ENCODE measurements around the gene SPHK2. TPM values are rescaled to one million over a fixed set of nuclear protein-coding genes. Genes with fewer than 3 reads are reported as not detected.
A peak's percentile ranks its signal among the peaks of the same experiment; 100 is the strongest.
"Not testable (repeated sequence)": the region's sequence is repeated elsewhere in the genome, so short reads cannot be mapped to it uniquely, and the experiment has no call there.

Gene SPHK2
- 11.0 TPM for polyA plus RNA-seq

- peak within 1 kb of the TSS; percentile 89 to 99 (median 96) for H3K27ac Mint-ChIP-seq
- H3K27me3 Mint-ChIP-seq, result no peaks in the 10 kb centered on the region
- H3K4me1 Mint-ChIP-seq, result peaks cover 30 to 37% (median 30%) of the 10 kb centered on the region in 3 donors
- peaks cover 4% of the 10 kb centered on the region for H3K36me3 Mint-ChIP-seq
- no peaks in the 10 kb centered on the region for H3K9me3 Mint-ChIP-seq
- peak within 1 kb of the TSS; percentile 85 to 99 (median 98) for H3K4me3 Mint-ChIP-seq
These were observed at the start of gene SPHK2, which contains the start of gene RPL18 for GRCh38 chr19:48618916-48619691. SPHK2 (plus strand) TSS chr19:48619506; CDS start chr19:48620515, 1,009 bp downstream. RPL18 (minus strand) TSS chr19:48619178; CDS start chr19:48619143, 35 bp downstream.

- Mint-ChIP-seq H3K27me3 (peaks cover 21% of the 10 kb centered on the region), H3K4me3 (no peak overlapping the region), H3K27ac (no peak overlapping the region), H3K36me3 (no peaks in the 10 kb centered on the region), H3K4me1 (peaks cover 0 to 5% (median 2%) of the 10 kb centered on the region in 3 donors), H3K9me3 (no peaks in the 10 kb centered on the region)
These were observed 49.5 kb upstream of the SPHK2 start for GRCh38 chr19:48569814-48570213.

- H3K27ac Mint-ChIP-seq, result no peak overlapping the region
- H3K27me3 Mint-ChIP-seq, result peaks cover 21% of the 10 kb centered on the region
- peaks cover 0 to 4% (median 2%) of the 10 kb centered on the region in 3 donors for H3K4me1 Mint-ChIP-seq
- H3K4me3 Mint-ChIP-seq, result no peak overlapping the region
- H3K36me3 Mint-ChIP-seq, result no peaks in the 10 kb centered on the region
- H3K9me3 Mint-ChIP-seq, result no peaks in the 10 kb centered on the region
These were observed 47.7 kb upstream of the SPHK2 start for GRCh38 chr19:48571378-48572162.

GRCh38 chr19:48573163-48573505 lies 46.2 kb upstream of the SPHK2 start:
- Mint-ChIP-seq H3K36me3 (no peaks in the 10 kb centered on the region), H3K27ac (no peak overlapping the region), H3K4me3 (no peak overlapping the region), H3K9me3 (no peaks in the 10 kb centered on the region), H3K4me1 (peaks cover 0 to 6% (median 2%) of the 10 kb centered on the region in 3 donors), H3K27me3 (peaks cover 11% of the 10 kb centered on the region)

GRCh38 chr19:48575931-48576622 lies 43.2 kb upstream of the SPHK2 start:
- Mint-ChIP-seq H3K36me3 (no peaks in the 10 kb centered on the region), H3K9me3 (peaks cover 0 to 1% (median 0%) of the 10 kb centered on the region in 3 donors), H3K4me1 (peaks cover 0 to 6% (median 2%) of the 10 kb centered on the region in 3 donors), H3K27me3 (peaks cover 2% of the 10 kb centered on the region), H3K27ac (peak overlapping the region in 1 of 3 donors; percentile 23), H3K4me3 (no peak overlapping the region)

- not testable (repeated sequence) for H3K9me3 Mint-ChIP-seq, H3K36me3 Mint-ChIP-seq, H3K27me3 Mint-ChIP-seq, H3K27ac Mint-ChIP-seq, H3K4me3 Mint-ChIP-seq, H3K4me1 Mint-ChIP-seq
These were observed 41.4 kb upstream of the SPHK2 start for GRCh38 chr19:48577908-48578307.

GRCh38 chr19:48578891-48579290 lies 40.4 kb upstream of the SPHK2 start:
- H3K36me3 Mint-ChIP-seq, result no peaks in the 10 kb centered on the region
- peaks cover 0 to 1% (median 0%) of the 10 kb centered on the region in 3 donors for H3K9me3 Mint-ChIP-seq
- peak overlapping the region in 1 of 4 donors; percentile 39 for H3K4me3 Mint-ChIP-seq

GRCh38 chr19:48582168-48582567 lies 37.1 kb upstream of the SPHK2 start:
- Mint-ChIP-seq H3K4me1 (peaks cover 3 to 6% (median 3%) of the 10 kb centered on the region in 3 donors), H3K36me3 (no peaks in the 10 kb centered on the region), H3K27me3 (no peaks in the 10 kb centered on the region), H3K9me3 (peaks cover 0 to 1% (median 0%) of the 10 kb centered on the region in 3 donors), H3K27ac (peak overlapping the region in 1 of 3 donors; percentile 59), H3K4me3 (no peak overlapping the region)

More at GRCh38 chr19:48578891-48579290, 40.4 kb upstream of the SPHK2 start:
- Mint-ChIP-seq H3K4me1 (peaks cover 0 to 6% (median 2%) of the 10 kb centered on the region in 3 donors), H3K27ac (no peak overlapping the region), H3K27me3 (no peaks in the 10 kb centered on the region)

GRCh38 chr19:48587387-48587786 lies 31.9 kb upstream of the SPHK2 start:
- no peaks in the 10 kb centered on the region for H3K9me3 Mint-ChIP-seq
- H3K4me3 Mint-ChIP-seq, result no peak overlapping the region
- H3K36me3 Mint-ChIP-seq, result no peaks in the 10 kb centered on the region
- peaks cover 3 to 6% (median 5%) of the 10 kb centered on the region in 3 donors for H3K4me1 Mint-ChIP-seq
- peaks cover 4% of the 10 kb centered on the region for H3K27me3 Mint-ChIP-seq
- no peak overlapping the region for H3K27ac Mint-ChIP-seq

GRCh38 chr19:48588670-48589401 lies 30.5 kb upstream of the SPHK2 start:
- peaks cover 3 to 6% (median 5%) of the 10 kb centered on the region in 3 donors for H3K4me1 Mint-ChIP-seq
- H3K4me3 Mint-ChIP-seq, result peak overlapping the region in 3 of 4 donors; percentile 43 to 84 (median 73)
- peaks cover 4% of the 10 kb centered on the region for H3K27me3 Mint-ChIP-seq
- no peaks in the 10 kb centered on the region for H3K9me3 Mint-ChIP-seq
- H3K36me3 Mint-ChIP-seq, result no peaks in the 10 kb centered on the region
- H3K27ac Mint-ChIP-seq, result peak overlapping the region in 1 of 3 donors; percentile 65

- Mint-ChIP-seq H3K27me3 (peaks cover 4% of the 10 kb centered on the region), H3K27ac (no peak overlapping the region), H3K9me3 (no peaks in the 10 kb centered on the region), H3K4me3 (no peak overlapping the region), H3K4me1 (peaks cover 0 to 3% (median 2%) of the 10 kb centered on the region in 3 donors), H3K36me3 (no peaks in the 10 kb centered on the region)
These were observed 28.3 kb upstream of the SPHK2 start for GRCh38 chr19:48591021-48591420.

- peaks cover 0 to 6% (median 4%) of the 10 kb centered on the region in 3 donors for H3K4me1 Mint-ChIP-seq
- H3K27ac Mint-ChIP-seq, result peak overlapping the region in 1 of 3 donors; percentile 10
- no peaks in the 10 kb centered on the region for H3K27me3 Mint-ChIP-seq
- no peak overlapping the region for H3K4me3 Mint-ChIP-seq
- no peaks in the 10 kb centered on the region for H3K9me3 Mint-ChIP-seq
- H3K36me3 Mint-ChIP-seq, result no peaks in the 10 kb centered on the region
These were observed 24.1 kb upstream of the SPHK2 start for GRCh38 chr19:48595171-48595570.

- peak overlapping the region in 1 of 4 donors; percentile 28 for H3K4me3 Mint-ChIP-seq
These were observed 23.5 kb upstream of the SPHK2 start for GRCh38 chr19:48595833-48596232.

GRCh38 chr19:48596237-48596636 lies 23.1 kb upstream of the SPHK2 start:
- no peak overlapping the region for H3K27ac Mint-ChIP-seq
- H3K9me3 Mint-ChIP-seq, result no peaks in the 10 kb centered on the region
- no peak overlapping the region for H3K4me3 Mint-ChIP-seq
- H3K36me3 Mint-ChIP-seq, result no peaks in the 10 kb centered on the region
- H3K27me3 Mint-ChIP-seq, result no peaks in the 10 kb centered on the region
- peaks cover 0 to 6% (median 4%) of the 10 kb centered on the region in 3 donors for H3K4me1 Mint-ChIP-seq

More at GRCh38 chr19:48595833-48596232, 23.5 kb upstream of the SPHK2 start:
- Mint-ChIP-seq H3K27me3 (no peaks in the 10 kb centered on the region), H3K36me3 (no peaks in the 10 kb centered on the region), H3K9me3 (no peaks in the 10 kb centered on the region), H3K4me1 (peaks cover 0 to 6% (median 4%) of the 10 kb centered on the region in 3 donors), H3K27ac (no peak overlapping the region)

Measured in IgD-negative memory B cell (primary cell).